ENCODE results near the gene TSPO.
"Not testable (repeated sequence)": the region's sequence is repeated elsewhere in the genome, so short reads cannot be mapped to it uniquely, and the experiment has no call there.

TSPO gene

DNA sequence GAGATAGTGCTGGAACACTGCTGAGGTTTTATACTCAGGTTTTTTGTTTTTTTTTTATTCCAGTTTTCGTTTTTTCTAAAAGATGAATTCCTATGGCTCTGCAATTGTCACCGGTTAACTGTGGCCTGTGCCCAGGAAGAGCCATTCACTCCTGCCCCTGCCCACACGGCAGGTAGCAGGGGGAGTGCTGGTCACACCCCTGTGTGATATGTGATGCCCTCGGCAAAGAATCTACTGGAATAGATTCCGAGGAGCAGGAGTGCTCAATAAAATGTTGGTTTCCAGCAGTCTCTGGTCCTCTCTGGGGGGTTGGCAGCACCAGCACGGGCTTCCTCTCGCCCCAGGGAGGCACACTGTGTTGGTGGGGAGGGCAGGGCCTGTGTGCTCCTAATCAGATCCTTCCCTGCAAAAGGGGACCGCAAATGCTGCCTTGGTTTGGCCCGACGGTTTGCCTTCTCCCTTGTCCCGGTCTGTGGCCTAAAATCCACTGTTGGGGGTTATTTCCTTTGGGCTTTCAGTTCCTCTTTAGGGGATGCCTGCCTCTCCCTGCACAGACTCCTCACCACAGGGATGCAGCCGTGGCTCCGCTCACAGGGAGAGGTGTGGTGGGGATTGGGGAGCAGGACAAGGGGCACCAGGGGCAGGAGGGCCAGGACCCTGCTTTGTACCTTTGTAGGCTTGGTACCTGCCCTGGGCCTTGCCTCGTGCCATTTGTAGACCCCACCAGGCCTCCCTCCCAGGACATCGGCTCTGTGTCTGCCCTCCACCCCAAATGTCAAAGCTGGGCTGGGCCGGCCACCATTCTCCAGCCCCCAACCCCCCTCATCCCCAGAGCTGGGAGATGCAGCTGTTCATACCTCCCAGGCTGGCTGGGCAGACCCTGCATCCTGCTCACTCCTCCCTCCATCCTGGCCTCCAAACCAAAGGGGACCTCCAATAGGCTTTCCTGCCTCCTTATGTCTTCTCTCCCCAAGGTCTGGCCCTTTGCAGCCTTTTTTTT, 21.6 kb upstream of the TSPO start:
- no peak for DNase-seq (ENCODE audit: low read depth in 2 of 3, low spot score in 1 of 3)

DNA sequence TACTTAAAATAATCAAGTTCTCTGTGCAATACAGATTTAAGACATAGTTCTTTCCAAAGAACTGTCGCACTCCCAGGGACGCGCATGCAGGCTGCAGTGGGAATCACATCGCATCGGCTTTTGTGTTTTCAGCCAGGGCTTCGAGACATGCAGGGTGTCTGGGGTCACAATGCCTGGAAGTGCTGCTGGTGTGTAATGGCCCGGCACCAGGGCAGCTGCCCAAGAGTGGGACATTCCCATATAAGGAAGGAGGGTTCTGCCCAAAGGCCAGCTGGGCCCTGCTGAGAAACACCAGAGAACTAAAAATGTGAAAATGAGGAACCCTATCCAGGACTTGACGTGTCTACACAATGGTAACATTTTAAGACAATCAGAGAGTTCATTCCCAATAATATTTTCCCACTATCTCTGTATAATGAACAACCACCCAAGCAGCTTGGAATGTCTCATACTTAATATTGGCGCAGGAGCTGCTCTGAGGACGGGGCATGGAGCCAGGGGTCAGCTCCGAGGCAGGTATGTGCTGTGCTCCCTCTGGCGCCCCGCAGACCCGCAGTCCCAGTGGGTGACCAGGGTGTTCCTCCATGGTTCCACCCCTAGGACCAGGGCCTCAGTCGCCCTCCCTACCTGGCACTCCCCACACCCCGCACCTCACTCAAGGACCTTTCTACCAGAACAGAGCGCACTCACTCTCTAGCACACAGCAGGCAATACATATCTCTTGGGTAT, 19.4 kb upstream of the TSPO start:
- DNase-seq (ENCODE audit: low read depth in 2 of 3, low spot score in 1 of 3), result no peak

GRCh38 chr22:43133401-43133800, 18.0 kb upstream of the TSPO start:
- no peak for DNase-seq (ENCODE audit: low read depth in 2 of 3, low spot score in 1 of 3)

- DNase-seq (ENCODE audit: low read depth in 2 of 3, low spot score in 1 of 3), result no peak
Measured at GRCh38 chr22:43134553-43134952, 16.8 kb upstream of the TSPO start.

GRCh38 chr22:43135565-43135964, 15.8 kb upstream of the TSPO start:
- DNase-seq (ENCODE audit: low read depth in 2 of 3, low spot score in 1 of 3), result no peak

DNA sequence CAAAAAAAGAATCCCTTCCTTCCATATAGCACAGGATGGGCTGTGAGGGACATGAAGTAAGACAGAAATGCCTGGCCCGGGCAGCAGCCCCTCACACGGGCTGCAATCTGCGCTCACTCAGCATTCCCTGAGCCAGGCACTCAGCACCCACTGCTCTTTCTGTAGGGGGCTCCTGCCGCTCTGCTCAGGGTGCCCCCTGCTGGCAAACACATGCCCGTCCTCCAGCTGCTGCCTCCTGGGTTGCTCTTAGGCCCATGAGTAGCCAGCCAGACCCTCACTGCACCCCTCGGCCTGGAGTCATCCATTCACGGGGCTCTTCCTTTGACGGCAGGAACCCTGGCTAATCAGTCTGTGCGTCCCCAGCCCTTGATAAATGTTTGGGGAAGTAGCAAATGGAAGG, 15.1 kb upstream of the TSPO start:
- DNase-seq (ENCODE audit: low read depth in 2 of 3, low spot score in 1 of 3), result no peak

GRCh38 chr22:43136801-43137200, 14.6 kb upstream of the TSPO start:
- no peak for DNase-seq (ENCODE audit: low read depth in 2 of 3, low spot score in 1 of 3)

DNA sequence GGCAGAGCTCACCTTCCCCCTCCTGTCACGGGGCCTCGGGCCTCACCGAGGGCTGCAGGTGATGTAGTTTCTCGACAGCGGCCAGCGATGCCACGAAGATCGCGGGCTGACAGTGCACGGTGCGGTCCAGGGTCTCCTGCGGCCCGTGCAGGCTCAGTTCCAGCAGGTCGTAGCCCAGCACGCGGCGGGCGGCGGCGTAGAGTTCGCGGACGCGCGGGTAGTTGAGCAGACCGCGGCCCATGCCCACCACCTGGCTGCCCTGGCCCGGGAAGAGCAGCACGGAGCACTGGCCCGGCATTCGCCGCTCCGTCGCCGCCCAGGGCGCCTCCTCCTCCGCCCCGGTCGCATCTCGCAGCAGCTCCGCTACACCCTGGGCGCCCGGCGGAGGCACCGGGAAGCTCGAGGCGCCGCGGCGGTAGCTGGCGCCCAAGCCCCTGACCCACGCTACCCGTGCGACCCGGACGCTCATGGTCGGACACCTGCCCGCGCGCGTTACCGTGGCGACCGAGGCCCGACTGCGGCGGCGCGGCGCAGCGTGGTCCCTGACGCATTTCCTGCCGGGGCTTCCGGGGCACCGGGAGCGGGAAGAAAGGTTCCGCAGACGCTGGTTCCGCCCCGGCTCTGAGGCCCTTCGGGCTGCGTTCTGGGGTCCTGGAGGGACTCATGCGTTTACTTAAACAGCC, 8.3 kb upstream of the TSPO start, which contains the start of gene MCAT:
TSS of gene MCAT (minus strand) at position 519 of the 683 bp plus-strand sequence. CDS start at position 469, 50 bp downstream.
- peak; percentile 60 to 75 (median 70) for DNase-seq (ENCODE audit: low read depth in 2 of 3, low spot score in 1 of 3)

- no peak for DNase-seq (ENCODE audit: low read depth in 2 of 3, low spot score in 1 of 3)
Measured at GRCh38 chr22:43144949-43145348, 6.4 kb upstream of the TSPO start.

GRCh38 chr22:43145371-43145770, 6.0 kb upstream of the TSPO start:
- DNase-seq (ENCODE audit: low read depth in 2 of 3, low spot score in 1 of 3), result not testable (repeated sequence)

DNA sequence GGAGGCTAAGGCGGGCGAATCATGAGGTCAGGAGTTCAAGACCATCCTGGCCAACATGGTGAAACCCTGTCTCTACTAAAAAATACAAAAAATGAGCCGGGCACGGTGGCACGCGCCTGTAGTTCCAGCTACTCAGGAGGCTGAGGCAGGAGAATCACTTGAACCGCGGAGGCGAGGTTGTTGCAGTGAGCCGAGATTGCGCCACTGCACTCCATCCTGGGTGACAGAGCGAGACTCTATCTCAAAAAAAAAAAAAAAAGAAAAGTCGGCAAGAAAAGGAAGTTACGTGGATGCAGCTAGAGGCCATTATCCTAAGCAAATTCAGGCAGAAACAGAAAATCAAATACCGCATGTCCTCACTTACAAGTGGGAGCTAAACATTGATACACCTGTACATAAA, 5.0 kb upstream of the TSPO start:
- DNase-seq (ENCODE audit: low read depth in 2 of 3, low spot score in 1 of 3), result not testable (repeated sequence)

GRCh38 chr22:43147821-43148220, 3.5 kb upstream of the TSPO start:
- DNase-seq (ENCODE audit: low read depth in 2 of 3, low spot score in 1 of 3), result no peak

GRCh38 chr22:43148581-43148980, 2.8 kb upstream of the TSPO start:
- no peak for DNase-seq (ENCODE audit: low read depth in 2 of 3, low spot score in 1 of 3)

- DNase-seq (ENCODE audit: low read depth in 2 of 3, low spot score in 1 of 3), result no peak
Measured at GRCh38 chr22:43150731-43151206, 590 bp upstream of the TSPO start.

DNA sequence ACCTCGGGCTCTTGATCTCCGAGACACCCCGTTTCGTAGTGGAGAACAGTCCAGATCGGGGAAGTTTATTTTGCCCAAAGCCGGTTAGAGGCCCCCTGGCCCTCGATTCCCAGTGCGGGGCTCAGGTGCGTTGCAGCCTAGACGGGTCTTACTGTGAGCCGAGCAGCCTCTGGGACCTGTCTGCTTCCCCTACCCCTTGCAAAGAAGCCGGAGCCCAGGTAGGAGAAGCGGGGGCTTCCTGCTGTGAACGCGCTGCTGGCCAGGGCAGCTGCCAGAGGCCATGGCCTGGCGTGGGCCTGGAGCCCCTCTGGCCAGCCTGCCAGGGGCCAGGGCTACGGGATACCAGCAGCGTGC, 621 bp downstream of the TSPO start:
- no peak for DNase-seq (ENCODE audit: low read depth in 2 of 3, low spot score in 1 of 3)

DNA sequence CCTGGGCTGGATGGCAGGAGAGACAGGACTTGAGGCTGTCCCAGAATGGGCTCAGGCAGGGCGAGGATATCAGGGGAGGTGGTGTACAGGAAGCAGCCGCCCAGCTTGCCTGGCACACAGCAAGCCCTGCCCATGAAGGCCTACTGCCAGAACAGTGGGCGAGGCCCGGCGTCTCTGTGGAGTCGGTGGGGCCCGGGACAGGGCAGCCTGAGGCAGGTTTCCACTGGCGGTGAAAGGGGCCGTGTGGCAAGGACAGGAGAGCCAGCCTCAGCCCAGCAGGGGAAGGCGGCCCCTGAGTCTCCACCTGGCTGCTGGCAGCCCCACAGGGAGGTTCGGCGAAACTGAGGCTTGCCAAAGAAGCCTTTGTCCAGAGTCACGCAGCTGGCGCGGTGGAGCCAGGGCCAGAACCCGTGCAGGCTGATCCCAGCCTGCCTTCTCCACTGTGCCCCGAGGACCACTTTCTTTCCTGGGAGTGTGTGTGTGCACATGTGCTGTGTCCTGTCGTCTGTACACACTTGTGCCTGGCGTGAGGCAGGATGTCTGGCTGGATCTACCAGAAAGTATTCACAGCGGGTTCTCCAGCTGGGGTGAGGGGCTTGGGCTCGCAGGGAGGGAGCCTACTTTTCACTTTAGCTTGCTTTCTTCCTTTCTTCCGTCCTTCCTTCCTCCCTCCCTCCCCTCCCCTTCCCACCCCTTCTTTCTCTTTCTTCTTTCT, 1.2 kb downstream of the TSPO start:
- DNase-seq (ENCODE audit: low read depth in 2 of 3, low spot score in 1 of 3), result peak; percentile 31 to 41 (median 35)

DNA sequence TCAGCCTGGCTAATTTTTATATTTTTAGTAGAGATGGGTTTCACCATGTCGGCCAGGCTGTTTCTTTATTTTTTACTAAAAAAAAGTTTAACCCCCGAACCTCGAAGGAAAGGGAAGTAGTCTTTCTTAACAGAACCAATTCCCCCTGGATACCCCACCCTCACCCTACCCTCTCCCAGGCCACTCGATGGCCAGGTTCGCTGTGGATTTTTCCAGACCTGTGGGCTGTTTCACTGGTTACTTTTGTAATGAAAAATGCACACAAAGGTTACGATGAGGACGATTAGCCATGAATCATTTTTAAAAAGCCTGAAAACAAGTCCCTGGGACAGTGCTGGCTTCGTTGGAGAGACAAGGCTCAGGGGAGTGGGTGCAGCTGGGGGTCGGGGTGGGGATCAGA, 2.5 kb downstream of the TSPO start:
- DNase-seq (ENCODE audit: low read depth in 2 of 3, low spot score in 1 of 3), result no peak

DNA sequence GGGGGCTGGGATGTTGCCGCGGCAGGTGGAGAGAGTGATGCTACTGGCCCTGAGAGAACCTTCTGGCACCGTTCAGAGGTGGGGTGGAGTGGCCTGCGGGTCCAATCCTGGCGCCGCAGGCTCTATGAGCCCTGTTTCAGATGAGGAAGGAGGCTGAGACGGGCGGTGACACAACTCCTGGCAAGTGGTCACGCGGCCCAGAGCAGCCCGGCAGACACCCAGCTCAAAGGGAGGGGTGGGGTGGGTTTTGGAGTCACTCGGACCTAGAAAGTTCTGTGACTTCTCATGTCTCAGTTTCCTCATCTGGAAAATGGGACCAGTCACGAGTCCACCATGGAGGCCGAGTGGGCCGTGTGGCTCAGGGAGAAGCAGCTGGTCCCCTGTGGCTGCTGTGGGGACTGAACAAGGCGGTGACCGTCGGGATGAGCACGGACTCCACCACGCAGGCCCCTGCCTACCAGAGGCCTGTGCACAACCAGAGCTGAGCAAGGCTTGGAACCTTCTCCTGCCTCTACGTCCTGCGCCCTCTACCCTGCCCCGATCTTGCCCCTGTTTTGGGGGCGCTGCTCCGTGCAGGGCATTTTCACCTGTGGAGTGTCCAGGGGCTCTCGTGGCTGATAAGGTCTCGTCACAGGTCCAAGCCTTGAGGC, 3.7 kb downstream of the TSPO start:
- no peak for DNase-seq (ENCODE audit: low read depth in 2 of 3, low spot score in 1 of 3)

- DNase-seq (ENCODE audit: low read depth in 2 of 3, low spot score in 1 of 3), result no peak
Measured at GRCh38 chr22:43155789-43156188, 4.4 kb downstream of the TSPO start.

GRCh38 chr22:43156413-43156812, 5.1 kb downstream of the TSPO start:
- DNase-seq (ENCODE audit: low read depth in 2 of 3, low spot score in 1 of 3), result no peak

Measured in stimulated activated CD4-positive, alpha-beta T cell treated with anti-CD3 and anti-CD28 coated beads, Interleukin-12 subunit alpha, Interleukin-12 subunit beta, amount 100 ng/mL, for 48 hours (primary cell).